Ectodermal cell (in vitro differentiated cells): ENCODE measurements around the gene CTPS2.

Experiments
- H3K27ac ChIP-seq: 2 replicates; pipeline ENCODE4 v1.7.0; 2013; ENCODE audit warnings: mild to moderate bottlenecking, low read depth, low read length; ENCODE audit not compliant: insufficient read depth, poor library complexity, severe bottlenecking
- H3K27me3 ChIP-seq: 2 replicates; pipeline ENCODE4 v1.7.0; 2013; ENCODE audit warnings: mild to moderate bottlenecking, low read length; ENCODE audit not compliant: insufficient read depth, control insufficient read depth, poor library complexity, severe bottlenecking
- H3K36me3 ChIP-seq: one replicate; pipeline ENCODE4 v1.7.0; 2013; ENCODE audit warnings: low read length; ENCODE audit not compliant: control insufficient read depth, insufficient read depth
- H3K4me1 ChIP-seq: one replicate; pipeline ENCODE4 v1.7.0; 2013; ENCODE audit warnings: low read length; ENCODE audit not compliant: control insufficient read depth, insufficient read depth
- H3K4me3 ChIP-seq: 2 replicates; pipeline ENCODE4 v1.7.0; 2013; ENCODE audit warnings: low read depth, low read length, control low read depth; ENCODE audit not compliant: insufficient read depth
- H3K9me3 ChIP-seq: 2 replicates; pipeline ENCODE4 v1.7.0; 2013; ENCODE audit warnings: mild to moderate bottlenecking, low read length, moderate library complexity; ENCODE audit not compliant: control insufficient read depth
- WGBS, 2 experiments: methylation state at CpG; one replicate each; pipeline ENCODE4 v1.1.7; 2013; ENCODE audit warnings: missing lambda C conversion rate in 2 of 2; 5-methylcytosine and 5-hydroxymethylcytosine counted together

CTPS2 gene

GRCh38 chrX:16547644-16548043 is 164.8 kb downstream of the CTPS2 start:
- H3K27me3 ChIP-seq, result no peaks in the 10 kb centered on the region
- no peaks in the 10 kb centered on the region for H3K4me1 ChIP-seq
- 86% methylated on average over 1 of the region's 1 CpG; no CpG with 5 or more reads in 1 of the 2 experiments for WGBS, 2 experiments
- H3K9me3 ChIP-seq, result no peaks in the 10 kb centered on the region
- no peak overlapping the region for H3K27ac ChIP-seq
- H3K4me3 ChIP-seq, result no peak overlapping the region
- no peaks in the 10 kb centered on the region for H3K36me3 ChIP-seq

DNA sequence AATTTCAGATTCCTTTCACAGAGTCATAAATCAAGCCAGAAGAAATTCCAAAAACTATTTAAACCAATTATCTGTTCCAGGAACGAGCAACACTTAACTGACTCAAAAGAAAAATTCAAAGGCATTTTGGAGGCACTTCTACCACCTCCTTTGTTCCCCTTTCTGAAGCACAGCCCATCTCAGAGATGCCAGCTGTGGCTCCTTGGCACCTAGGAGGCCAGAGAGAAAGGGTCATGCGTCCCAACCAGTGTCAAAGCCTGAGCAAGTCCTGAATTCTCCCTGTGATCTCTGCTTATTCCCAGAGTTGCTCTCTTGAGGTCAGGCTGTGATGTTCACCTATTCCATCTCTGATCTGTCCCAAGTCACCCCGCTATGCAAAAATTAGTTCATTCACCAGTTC is 167.5 kb downstream of the CTPS2 start:
- WGBS, 2 experiments, result 79 to 83% methylated on average over 2 to 3 of the region's 3 CpGs
- H3K27me3 ChIP-seq, result no peaks in the 10 kb centered on the region
- no peaks in the 10 kb centered on the region for H3K9me3 ChIP-seq

More for the DNA sequence above, 167.5 kb downstream of the CTPS2 start:
- Histone ChIP-seq H3K36me3 (no peaks in the 10 kb centered on the region), H3K4me1 (no peaks in the 10 kb centered on the region), H3K4me3 (no peak overlapping the region), H3K27ac (no peak overlapping the region)
